ENCODE measurements around the gene LRRC53. TPM values are rescaled to one million over a fixed set of nuclear protein-coding genes. Genes with fewer than 3 reads are reported as not detected.
A peak's percentile ranks its signal among the peaks of the same experiment; 100 is the strongest.

Gene LRRC53
- total and polyA plus RNA-seq, 2 of the 8 experiments (the other 6 are each of a cell fraction or from before 2014, with no cell fraction given): not detected

- no peak for DNase-seq (ENCODE audit: low read depth in 1 of 2, low spot score in 2 of 2)
- TF ChIP-seq TEAD4 (IDR thresholded peaks at IDR 0.05; ENCODE audit: low read depth, low read length) (no peak), SP4 (IDR thresholded peaks at IDR 0.05; ENCODE audit: low read length) (no peak), CTBP2 (IDR thresholded peaks at IDR 0.05; ENCODE audit: borderline replicate concordance, insufficient read depth, insufficient read length, low read length) (no peak), ATF3 (IDR thresholded peaks at IDR 0.05; ENCODE audit: insufficient read depth, low read depth, low read length) (no peak), CBX5 (IDR thresholded peaks at IDR 0.05; ENCODE audit: low read depth, low read length) (no peak), CEBPB (IDR thresholded peaks at IDR 0.05; ENCODE audit: low read depth, low read length) (0 out of 2 replicates have a peak, but pooled peaks have one; percentile 17)
- no peak for FAIRE-seq
Measured at GRCh38 chr1:74467786-74468377, 44.5 kb downstream of the LRRC53 start.

More at GRCh38 chr1:74467786-74468377, 44.5 kb downstream of the LRRC53 start:
- Histone ChIP-seq H3K23ac (ENCODE audit: insufficient read length) (no peak overlapping the region), H3K9ac (replicated peaks in 1 of 4; ENCODE audit: extremely low read depth in 1 of 4, low read depth in 3 of 4, low read length in 3 of 4) (no peak overlapping the region), H3K9me3 (ENCODE audit: insufficient read depth in 2 of 2, low read depth in 1 of 2, low read length in 1 of 2) (peaks cover 0 to 10% of the 10 kb centered on the region in 2 experiments; a peak in 1 of 4 replicates), H2BK15ac (ENCODE audit: low read length) (no peak overlapping the region), H2AFZ (ENCODE audit: low read length) (no peak overlapping the region), H3K23me2 (ENCODE audit: low read depth, low read length) (no peaks in the 10 kb centered on the region), H3K4me1 (replicated peaks in 1 of 4; ENCODE audit: control insufficient read depth in 3 of 4, insufficient read depth in 4 of 4, low read length in 3 of 4) (peaks cover 0 to 5% (median 0%) of the 10 kb centered on the region in 4 experiments; a peak in 2 of 7 replicates), H4K8ac (ENCODE audit: extremely low read depth, insufficient read depth, low read length) (no peak overlapping the region), H3K56ac (replicated peaks; ENCODE audit: insufficient read length, low read depth, low read length) (no peak overlapping the region), H2AK5ac (ENCODE audit: low read depth, low read length) (no peak overlapping the region), H3K4ac (replicated peaks; ENCODE audit: insufficient read length, low read depth, low read length) (no peak overlapping the region), H2BK12ac (ENCODE audit: low read depth, low read length) (no peak overlapping the region), H4K5ac (ENCODE audit: insufficient read length, low read depth, low read length) (no peak overlapping the region), H4K91ac (replicated peaks; ENCODE audit: insufficient read length, low read length) (no peak overlapping the region), H3K79me2 (ENCODE audit: control insufficient read depth in 1 of 2, insufficient read depth in 2 of 2, low read length in 2 of 2) (no peaks in the 10 kb centered on the region), H3K36me3 (ENCODE audit: control insufficient read depth in 2 of 4, insufficient read depth in 4 of 4, low read length in 3 of 4) (no peaks in the 10 kb centered on the region), H2BK120ac (replicated peaks; ENCODE audit: low read depth, low read length) (no peak overlapping the region), H3K14ac (ENCODE audit: insufficient read length) (no peak overlapping the region), H3K4me3 (ENCODE audit: extremely low read depth in 1 of 4, insufficient read depth in 2 of 4, low read depth in 3 of 4, low read length in 4 of 4) (no peak overlapping the region), H3K18ac (ENCODE audit: extremely low read depth, low read length) (no peak overlapping the region), H4K20me1 (replicated peaks in 1 of 2; ENCODE audit: control insufficient read depth in 1 of 2, insufficient read depth in 2 of 2, low read length in 2 of 2) (no peaks in the 10 kb centered on the region), H2BK20ac (ENCODE audit: low read length) (no peak overlapping the region), H3K27me3 (replicated peaks in 1 of 4; ENCODE audit: control insufficient read depth in 3 of 4, extremely low read depth in 1 of 4, insufficient read depth in 3 of 4, low read length in 3 of 4) (no peaks in the 10 kb centered on the region), H2BK5ac (ENCODE audit: low read depth, low read length) (no peak overlapping the region), H3K27ac (ENCODE audit: low read depth, low read length) (no peak overlapping the region), H3K79me1 (ENCODE audit: low read depth, low read length) (no peaks in the 10 kb centered on the region), H3K4me2 (ENCODE audit: insufficient read depth in 1 of 2, low read depth in 2 of 2, low read length in 2 of 2) (no peak overlapping the region)
- ChIA-PET CTCF (ENCODE audit: partially characterized antibody) (interaction anchor here (0.6 to 4.3 kb wide), 23 partner anchors 9 to 628 kb away, joined by 3 to 27 read pairs (median 4); no protein-coding TSS in a partner anchor), POLR2A (ENCODE audit: partially characterized antibody) (no interaction called here)
- WGBS, 2 experiments (ENCODE audit: extremely low coverage in 1 of 2, insufficient coverage in 1 of 2, insufficient read length in 1 of 2, insufficient replicate concordance in 2 of 2, low coverage in 1 of 2, low lambda C conversion rate in 2 of 2, missing lambda C conversion rate in 1 of 2): 89% methylated on average over 3 of the region's 3 CpGs; no CpG with 5 or more reads in 1 of the 2 experiments

Data from H1 (cell line).